Measurements from ENCODE around the gene NUTM1. TPM values are rescaled to one million over a fixed set of nuclear protein-coding genes. Genes with fewer than 3 reads are reported as not detected.

The NUTM1 gene
- polyA plus RNA-seq, 1 donor (not counting 4 experiments of a cell fraction or from before 2014, with no cell fraction given): not detected

DNA sequence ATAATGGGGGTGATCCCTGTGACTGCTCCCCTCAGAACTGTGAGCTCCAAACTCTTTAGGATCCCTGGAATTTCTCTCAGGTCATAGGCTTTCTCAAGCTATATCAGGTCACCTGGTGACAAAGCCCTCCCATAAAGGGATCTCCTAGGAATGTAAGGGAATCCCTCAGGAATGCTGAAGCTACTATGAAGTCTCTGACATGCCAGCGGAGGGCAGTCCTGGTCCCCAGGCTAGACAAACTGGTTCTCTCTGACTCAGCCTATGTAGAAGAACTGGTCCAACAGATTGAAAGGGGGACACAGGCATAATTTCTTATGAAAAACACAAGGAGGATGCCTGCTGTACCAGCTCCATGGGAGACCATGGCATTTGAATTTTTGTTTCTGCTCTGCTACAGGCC, 17.2 kb downstream of the NUTM1 start:
- H3K79me2 ChIP-seq (ENCODE audit: control insufficient read depth, insufficient read depth, low read length): peaks cover 9% of the 10 kb centered on the region
- no peak overlapping the region for H3K9ac ChIP-seq (ENCODE audit: control insufficient read depth, extremely low read depth, insufficient read depth, low read length)
- no peak overlapping the region for H3K4me3 ChIP-seq (ENCODE audit: control insufficient read depth in 2 of 3, extremely low read depth in 1 of 3, insufficient read depth in 2 of 3, low read depth in 1 of 3, low read length in 3 of 3)
- peaks cover 3% of the 10 kb centered on the region for H4K20me1 ChIP-seq (ENCODE audit: control insufficient read depth, extremely low read depth, insufficient read depth, low read length)
- H3K27me3 ChIP-seq (ENCODE audit: control insufficient read depth, extremely low read depth, insufficient read depth, low read length): no peaks in the 10 kb centered on the region
- peaks cover 6% of the 10 kb centered on the region for H3K9me1 ChIP-seq (ENCODE audit: control insufficient read depth, extremely low read depth, insufficient read depth, low read length)
- no peak overlapping the region for H3K4me2 ChIP-seq (ENCODE audit: control insufficient read depth, extremely low read depth, insufficient read depth, low read depth, low read length)
- peaks cover 11% of the 10 kb centered on the region for H3K4me1 ChIP-seq (ENCODE audit: control insufficient read depth, extremely low read depth, insufficient read depth, low read length)
- peaks cover 34 to 45% of the 10 kb centered on the region in 2 experiments for H3K36me3 ChIP-seq (ENCODE audit: control insufficient read depth in 2 of 2, extremely low read depth in 1 of 2, insufficient read depth in 2 of 2, low read length in 2 of 2)
- dilution Hi-C loops (cut with MboI; ENCODE audit: extremely low pct_ligation_motif_present, low sequenced_read_pairs): no loop called here
- no peaks in the 10 kb centered on the region for H3K9me3 ChIP-seq (ENCODE audit: control insufficient read depth, low read depth, low read length)
- FAIRE-seq: peak; percentile 46
- H2AFZ ChIP-seq (ENCODE audit: control insufficient read depth, low read length): no peak overlapping the region
- no peak for TF ChIP-seq EZH2 (IDR thresholded peaks at IDR 0.05; ENCODE audit: low read length)
- TF ChIP-seq, protein P1, sequence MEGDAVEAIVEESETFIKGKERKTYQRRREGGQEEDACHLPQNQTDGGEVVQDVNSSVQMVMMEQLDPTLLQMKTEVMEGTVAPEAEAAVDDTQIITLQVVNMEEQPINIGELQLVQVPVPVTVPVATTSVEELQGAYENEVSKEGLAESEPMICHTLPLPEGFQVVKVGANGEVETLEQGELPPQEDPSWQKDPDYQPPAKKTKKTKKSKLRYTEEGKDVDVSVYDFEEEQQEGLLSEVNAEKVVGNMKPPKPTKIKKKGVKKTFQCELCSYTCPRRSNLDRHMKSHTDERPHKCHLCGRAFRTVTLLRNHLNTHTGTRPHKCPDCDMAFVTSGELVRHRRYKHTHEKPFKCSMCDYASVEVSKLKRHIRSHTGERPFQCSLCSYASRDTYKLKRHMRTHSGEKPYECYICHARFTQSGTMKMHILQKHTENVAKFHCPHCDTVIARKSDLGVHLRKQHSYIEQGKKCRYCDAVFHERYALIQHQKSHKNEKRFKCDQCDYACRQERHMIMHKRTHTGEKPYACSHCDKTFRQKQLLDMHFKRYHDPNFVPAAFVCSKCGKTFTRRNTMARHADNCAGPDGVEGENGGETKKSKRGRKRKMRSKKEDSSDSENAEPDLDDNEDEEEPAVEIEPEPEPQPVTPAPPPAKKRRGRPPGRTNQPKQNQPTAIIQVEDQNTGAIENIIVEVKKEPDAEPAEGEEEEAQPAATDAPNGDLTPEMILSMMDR (optimal IDR thresholded peaks at IDR 0.05 in 1 of 3, IDR thresholded peaks at IDR 0.05 in 1 of 3, conservative IDR thresholded peaks at IDR 0.05 in 1 of 3; ENCODE audit: extremely low read depth in 1 of 3, insufficient read depth in 2 of 3, low read length in 3 of 3): peak in 1 of 3 experiments; percentile 30
- no peak for DNase-seq (ENCODE audit: low read depth, low spot score)
- H3K27ac ChIP-seq (ENCODE audit: control insufficient read depth, insufficient read depth, low read length): no peak overlapping the region

DNA sequence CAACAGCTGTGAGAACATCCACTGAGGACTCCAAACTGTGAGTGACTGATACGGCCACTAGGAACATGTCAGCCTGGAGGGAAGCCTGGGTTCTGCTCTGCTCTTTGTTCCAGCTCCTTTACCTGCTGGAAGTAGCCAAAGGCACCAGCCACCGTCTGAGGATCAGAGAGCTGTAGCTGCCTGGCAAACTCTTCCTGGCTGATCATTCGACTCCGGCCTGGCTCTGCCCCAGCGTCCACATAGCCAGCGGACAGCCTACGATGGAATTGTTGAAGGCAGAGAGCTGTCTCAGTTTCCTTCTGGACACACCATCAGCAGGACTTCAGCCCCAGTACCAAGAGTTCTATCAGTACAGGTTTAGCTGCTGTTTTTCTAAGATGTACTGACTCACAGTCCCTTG, 18.2 kb downstream of the NUTM1 start:
- H3K4me1 ChIP-seq (ENCODE audit: control insufficient read depth, extremely low read depth, insufficient read depth, low read length): peaks cover 20% of the 10 kb centered on the region
- FAIRE-seq: no peak

More for the DNA sequence above, 18.2 kb downstream of the NUTM1 start:
- TF ChIP-seq, protein P1 (optimal IDR thresholded peaks at IDR 0.05 in 1 of 3, IDR thresholded peaks at IDR 0.05 in 1 of 3, conservative IDR thresholded peaks at IDR 0.05 in 1 of 3; ENCODE audit: extremely low read depth in 1 of 3, insufficient read depth in 2 of 3, low read length in 3 of 3): no peak
- DNase-seq (ENCODE audit: low read depth, low spot score): no peak
- dilution Hi-C loops (cut with MboI; ENCODE audit: extremely low pct_ligation_motif_present, low sequenced_read_pairs): no loop called here
- Histone ChIP-seq H3K9me3 (ENCODE audit: control insufficient read depth, low read depth, low read length) (no peaks in the 10 kb centered on the region), H2AFZ (ENCODE audit: control insufficient read depth, low read length) (no peak overlapping the region), H4K20me1 (ENCODE audit: control insufficient read depth, extremely low read depth, insufficient read depth, low read length) (peaks cover 3% of the 10 kb centered on the region), H3K27ac (ENCODE audit: control insufficient read depth, insufficient read depth, low read length) (no peak overlapping the region), H3K4me2 (ENCODE audit: control insufficient read depth, extremely low read depth, insufficient read depth, low read depth, low read length) (no peak overlapping the region), H3K9me1 (ENCODE audit: control insufficient read depth, extremely low read depth, insufficient read depth, low read length) (peaks cover 6% of the 10 kb centered on the region), H3K27me3 (ENCODE audit: control insufficient read depth, extremely low read depth, insufficient read depth, low read length) (no peaks in the 10 kb centered on the region), H3K79me2 (ENCODE audit: control insufficient read depth, insufficient read depth, low read length) (peaks cover 19% of the 10 kb centered on the region), H3K4me3 (ENCODE audit: control insufficient read depth in 2 of 3, extremely low read depth in 1 of 3, insufficient read depth in 2 of 3, low read depth in 1 of 3, low read length in 3 of 3) (no peak overlapping the region), H3K9ac (ENCODE audit: control insufficient read depth, extremely low read depth, insufficient read depth, low read length) (no peak overlapping the region), H3K36me3 (ENCODE audit: control insufficient read depth in 2 of 2, extremely low read depth in 1 of 2, insufficient read depth in 2 of 2, low read length in 2 of 2) (peaks cover 32 to 42% of the 10 kb centered on the region in 2 experiments)

Data from keratinocyte (primary cell).